Bronchial epithelial cell (primary cell): Measurements from ENCODE around the gene TOPAZ1. TPM values are rescaled to one million over a fixed set of nuclear protein-coding genes. Genes with fewer than 3 reads are reported as not detected.
A peak's percentile ranks its signal among the peaks of the same experiment; 100 is the strongest.

Source experiments
- DNase-seq: peaks from one replicate; pipeline ENCODE4 v3.0.0-alpha.2; 2010; ENCODE audit warnings: low read depth
- FAIRE-seq: peaks from 2 replicates; lab custom pipeline; 2011; peaks lifted over from hg19 to GRCh38; lab: Jason Lieb, UNC
- H3K27me3 ChIP-seq: 2 replicates; pipeline ENCODE4 v1.5.1; 2011; ENCODE audit warnings: low read length; ENCODE audit not compliant: control insufficient read depth, insufficient read depth
- H3K36me3 ChIP-seq: 2 replicates; pipeline ENCODE4 v1.5.1; 2011; ENCODE audit warnings: low read length; ENCODE audit not compliant: control insufficient read depth, insufficient read depth
- H3K4me3 ChIP-seq: 2 replicates; pipeline ENCODE4 v1.5.1; 2011; ENCODE audit warnings: mild to moderate bottlenecking, low read depth, low read length, control low read depth
- CTCF ChIP-seq: IDR thresholded peaks from 2 replicates; pipeline ENCODE4 v1.5.1; 2011; ENCODE audit warnings: mild to moderate bottlenecking, moderate library complexity, low read length, control low read depth, inconsistent platforms; ENCODE audit not compliant: insufficient read depth, severe bottlenecking
- total RNA-seq: library from RNA; depleted of rRNA; stranded (reverse); fragments of >200 nt; gene quantifications from 2 replicates; pipeline ENCODE4 v1.2.1, GENCODE V29; 2014

Gene TOPAZ1
- total RNA-seq, 1 donor from 2014 or later, result not detected

- no peak for TF ChIP-seq CTCF
- Histone ChIP-seq H3K4me3 (no peak overlapping the region), H3K27me3 (no peaks in the 10 kb centered on the region), H3K36me3 (no peaks in the 10 kb centered on the region)
- no peak for FAIRE-seq
- no peak for DNase-seq
Observed at GRCh38 chr3:44334326-44334725, 92.6 kb downstream of the TOPAZ1 start.

- Histone ChIP-seq H3K36me3 (no peaks in the 10 kb centered on the region), H3K4me3 (peak overlapping the region; percentile 78), H3K27me3 (no peaks in the 10 kb centered on the region)
- no peak for TF ChIP-seq CTCF
- FAIRE-seq (no peak), DNase-seq (no peak)
Observed at GRCh38 chr3:44337248-44337785, 95.6 kb downstream of the TOPAZ1 start.

GRCh38 chr3:44338010-44338827, 96.5 kb downstream of the TOPAZ1 start, which contains the start of gene TCAIM:
Gene TCAIM, plus strand, starts transcription at chr3:44338766. Its CDS starts 16,017 bp downstream, at chr3:44354783.
- no peak for TF ChIP-seq CTCF
- FAIRE-seq (no peak), DNase-seq (peak; percentile 92)
- Histone ChIP-seq H3K36me3 (no peaks in the 10 kb centered on the region), H3K27me3 (no peaks in the 10 kb centered on the region), H3K4me3 (peak within 1 kb of the TSS; percentile 78)

GRCh38 chr3:44338828-44339127, 97.1 kb downstream of the TOPAZ1 start:
- peak overlapping the region; percentile 78 for H3K4me3 ChIP-seq
- no peak for DNase-seq
- no peak for TF ChIP-seq CTCF
- H3K36me3 ChIP-seq, result no peaks in the 10 kb centered on the region
- H3K27me3 ChIP-seq, result no peaks in the 10 kb centered on the region
- no peak for FAIRE-seq

- H3K4me3 ChIP-seq, result peak overlapping the region; percentile 78
- no peak for TF ChIP-seq CTCF
- H3K36me3 ChIP-seq, result no peaks in the 10 kb centered on the region
- no peak for FAIRE-seq
- peak; percentile 12 for DNase-seq
- no peaks in the 10 kb centered on the region for H3K27me3 ChIP-seq
Observed at GRCh38 chr3:44339181-44340057, 97.7 kb downstream of the TOPAZ1 start.
